MV-4-11 (cell line): Measurements from ENCODE around the gene SYT6.
"Not testable (repeated sequence)": the region's sequence is repeated elsewhere in the genome, so short reads cannot be mapped to it uniquely, and the experiment has no call there.

Source experiments
- DNase-seq: peaks from one replicate; lab custom pipeline; 2025; lab: John Stamatoyannopoulos, UW

SYT6 gene

DNA sequence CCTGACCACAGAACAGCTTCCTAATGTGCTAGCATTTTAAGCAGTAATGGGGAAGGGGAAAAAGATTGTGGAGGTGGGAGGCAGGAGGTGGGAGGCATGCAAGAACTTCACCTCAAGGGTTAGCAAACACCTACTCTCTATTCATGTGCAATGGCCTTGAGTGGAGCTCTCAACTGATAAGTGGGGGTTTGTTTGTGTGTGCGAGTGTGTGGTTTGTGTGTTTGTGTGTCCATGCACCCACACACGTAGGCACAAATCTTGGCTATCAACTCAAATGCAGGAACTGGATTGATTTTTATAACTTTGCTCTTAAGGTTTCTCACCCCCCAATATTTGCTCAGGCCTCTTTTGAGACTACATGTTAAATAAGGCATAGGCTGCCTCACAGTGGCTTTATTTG, 78.6 kb downstream of the SYT6 start:
- DNase-seq = no peak

DNA sequence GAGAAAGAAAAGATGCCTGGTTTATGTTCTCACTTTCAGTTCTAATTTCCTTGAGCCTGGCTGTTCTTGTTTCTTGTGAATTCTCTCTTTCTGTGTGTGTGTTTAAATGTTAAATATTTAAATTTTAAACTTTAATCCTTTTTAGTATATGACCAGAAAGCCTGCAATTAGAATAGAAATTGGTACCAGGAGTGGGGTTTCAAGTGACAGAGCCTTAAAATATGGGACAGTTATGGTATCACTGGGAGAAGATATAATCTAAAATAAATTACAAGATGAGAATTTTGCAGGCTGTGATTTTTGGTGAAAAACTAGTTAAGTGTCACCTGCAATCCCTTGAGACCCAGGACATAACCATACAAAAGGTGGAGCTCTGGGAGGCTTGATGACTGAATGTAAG, 81.4 kb downstream of the SYT6 start:
- no peak for DNase-seq

DNA sequence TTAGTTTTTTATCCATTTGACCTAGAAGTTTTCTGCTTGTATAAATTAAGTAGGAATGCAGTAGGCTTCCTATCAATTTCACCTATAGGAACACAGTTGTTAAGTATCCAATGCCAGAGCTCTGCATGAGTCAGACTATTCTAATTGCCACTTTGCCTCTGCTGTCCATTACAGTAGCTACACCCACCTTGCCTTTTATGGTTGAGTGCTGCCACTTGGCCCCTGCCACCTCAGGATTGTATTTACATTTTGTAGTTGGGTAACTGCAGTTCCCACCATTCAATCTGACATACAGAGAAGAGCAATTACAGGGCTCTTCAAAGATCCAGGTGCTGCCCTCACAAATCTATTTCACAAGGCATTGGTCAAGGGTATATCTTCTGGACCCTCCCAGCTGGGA, 83.9 kb downstream of the SYT6 start:
- not testable (repeated sequence) for DNase-seq

DNA sequence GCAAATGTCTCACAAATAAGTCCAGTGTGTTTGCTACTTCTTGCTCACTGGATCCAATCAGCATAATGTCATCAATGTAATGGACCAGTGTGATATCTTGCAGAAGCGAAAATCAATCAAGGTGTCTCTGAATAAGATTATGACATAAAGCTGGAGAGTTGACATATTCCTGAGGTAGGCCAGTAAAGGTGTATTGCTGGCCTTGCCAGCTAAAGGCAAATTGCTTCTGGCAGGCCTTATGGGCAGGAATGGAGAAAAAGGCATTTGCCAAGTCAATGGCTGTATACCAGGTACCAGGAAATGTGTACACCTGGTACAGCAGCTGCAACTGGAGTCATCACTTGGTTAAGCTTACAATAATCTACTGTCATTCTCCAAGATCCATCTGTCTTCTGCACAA, 85.0 kb downstream of the SYT6 start:
- DNase-seq = not testable (repeated sequence)

DNA sequence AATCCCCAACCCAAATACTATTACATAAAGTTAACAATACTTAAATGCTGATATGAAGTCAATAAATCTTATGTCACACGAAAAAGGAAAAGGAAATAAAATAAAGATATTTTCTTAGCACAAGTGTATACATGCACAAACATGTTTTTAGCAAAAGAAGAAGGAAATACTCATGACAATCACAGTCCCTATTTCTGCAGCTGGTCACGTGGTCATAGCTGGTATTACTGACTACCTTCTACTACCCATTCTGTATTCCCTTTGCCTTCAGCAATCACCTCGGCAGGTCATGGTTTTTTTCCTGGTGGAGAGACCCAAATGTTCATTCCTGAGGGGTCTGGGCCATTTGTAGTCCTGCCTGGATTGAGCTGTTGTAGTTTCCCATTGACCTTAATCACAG, 88.0 kb downstream of the SYT6 start:
- not testable (repeated sequence) for DNase-seq

DNA sequence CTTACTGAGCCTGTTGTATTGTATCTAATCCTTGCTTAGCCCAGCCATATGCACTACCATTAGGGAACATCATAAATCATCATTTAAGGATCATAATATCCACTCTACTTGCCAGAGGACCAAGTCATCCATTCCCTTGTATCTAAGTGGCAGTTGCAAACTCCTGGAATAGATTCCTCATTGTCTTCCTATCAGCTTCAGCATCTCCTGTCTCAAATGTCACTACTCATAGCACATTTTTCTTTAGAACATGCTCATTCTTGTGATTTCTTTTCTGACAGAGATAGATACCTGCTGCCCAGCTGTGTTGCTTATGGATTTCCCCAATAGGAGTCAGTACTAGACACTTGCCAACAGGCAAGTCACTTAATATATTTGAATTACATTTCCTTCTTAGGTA, 90.1 kb downstream of the SYT6 start:
- no peak for DNase-seq

DNA sequence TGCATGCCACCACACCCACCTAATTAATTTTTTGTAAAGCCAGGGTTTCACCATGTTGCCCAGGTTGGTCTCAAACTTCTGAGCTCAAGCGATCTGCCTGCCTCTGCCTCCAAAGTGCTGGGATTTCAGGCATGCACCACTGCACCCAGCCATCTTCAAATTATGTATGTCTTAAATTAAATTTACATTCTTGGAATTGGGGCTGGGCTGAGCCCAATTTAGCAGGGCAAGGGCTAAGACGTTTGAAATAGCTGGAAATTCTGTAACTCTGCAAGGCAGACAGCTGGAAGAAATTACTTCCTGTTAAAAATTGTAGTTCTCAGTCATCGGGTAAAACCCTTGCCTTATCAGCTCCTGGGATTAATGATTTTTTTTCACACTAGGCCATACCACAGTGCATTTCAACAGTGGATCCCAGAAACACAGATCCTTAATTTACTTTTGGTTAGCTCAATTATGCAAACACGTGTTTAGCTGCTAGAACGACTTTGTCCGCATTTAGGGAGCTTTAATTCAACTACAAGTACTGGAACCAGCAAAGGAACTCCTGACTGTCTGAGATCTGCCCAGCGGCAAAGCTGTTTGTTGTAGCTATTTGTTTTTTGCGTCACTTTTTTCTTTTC, 91.1 kb downstream of the SYT6 start:
- peak; percentile 7 for DNase-seq

DNA sequence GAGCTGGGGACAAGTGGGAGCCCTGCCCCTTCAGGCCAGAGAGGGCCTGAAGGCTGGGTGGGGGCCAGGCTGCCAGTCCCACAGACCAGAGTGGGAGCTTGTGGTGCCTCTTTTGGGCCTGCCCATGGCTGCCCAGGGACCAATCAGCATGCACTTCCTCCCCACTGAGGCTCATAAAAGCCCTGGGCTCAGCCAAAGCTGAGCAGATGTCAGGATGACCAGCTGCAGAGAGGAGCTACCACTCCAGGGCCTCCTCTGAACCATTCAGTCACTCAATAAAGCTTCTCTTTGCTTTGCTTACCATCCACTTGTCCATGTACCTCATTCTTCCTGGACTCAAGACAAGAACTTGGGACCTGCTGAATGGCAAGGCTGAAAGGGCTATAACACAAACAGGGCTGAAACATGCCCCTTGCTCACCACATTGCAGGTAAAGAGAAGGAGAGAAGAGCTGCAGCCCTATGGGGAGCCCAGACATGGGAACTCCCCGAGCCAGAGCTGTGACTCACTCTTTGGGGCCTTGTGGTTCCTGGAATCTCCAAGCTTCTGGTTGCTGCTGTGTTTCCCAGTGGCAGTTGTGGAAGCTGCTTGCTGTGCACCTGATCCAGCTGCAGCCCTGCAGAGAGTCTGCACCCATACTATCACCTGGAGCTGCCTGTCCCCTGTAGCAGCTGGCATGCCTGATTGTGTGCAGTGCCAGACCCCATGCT, 92.4 kb downstream of the SYT6 start:
- no peak for DNase-seq

DNA sequence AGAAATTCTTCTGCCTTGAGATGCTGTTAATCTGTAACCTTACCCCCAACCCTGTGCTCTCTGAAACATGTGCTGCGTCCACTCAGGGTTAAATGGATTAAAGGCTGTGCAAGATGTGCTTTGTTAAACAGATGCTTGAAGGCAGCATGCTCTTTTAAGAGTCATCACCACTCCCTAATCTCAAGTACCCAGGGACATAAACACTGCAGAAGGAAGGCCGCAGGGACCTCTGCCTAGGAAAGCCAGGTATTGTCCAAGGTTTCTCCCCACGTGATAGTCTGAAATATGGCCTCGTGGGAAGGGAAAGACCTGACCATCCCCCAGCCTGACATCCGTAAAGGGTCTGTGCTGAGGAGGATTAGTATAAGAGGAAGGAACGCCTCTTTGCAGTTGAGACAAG, 95.4 kb downstream of the SYT6 start:
- DNase-seq = not testable (repeated sequence)

DNA sequence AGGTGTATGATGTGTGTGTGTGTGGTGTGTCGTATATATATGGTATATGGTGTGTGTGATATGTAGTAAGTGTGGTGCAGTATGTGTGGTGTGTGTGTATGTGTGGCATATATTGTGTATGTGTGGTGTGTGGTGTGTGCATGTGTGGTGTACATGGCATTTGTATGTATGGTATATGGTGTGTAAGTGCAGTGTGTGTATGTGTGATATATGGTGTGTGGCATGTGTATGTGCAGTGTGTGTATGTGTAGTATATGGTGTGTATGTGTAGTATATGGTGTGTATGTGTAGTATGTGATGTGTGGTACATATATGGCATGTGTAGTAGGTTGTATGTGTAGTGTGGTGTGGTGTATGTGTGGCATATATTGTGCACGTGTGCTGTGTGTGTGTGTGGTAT, 99.5 kb downstream of the SYT6 start:
- DNase-seq = no peak

DNA sequence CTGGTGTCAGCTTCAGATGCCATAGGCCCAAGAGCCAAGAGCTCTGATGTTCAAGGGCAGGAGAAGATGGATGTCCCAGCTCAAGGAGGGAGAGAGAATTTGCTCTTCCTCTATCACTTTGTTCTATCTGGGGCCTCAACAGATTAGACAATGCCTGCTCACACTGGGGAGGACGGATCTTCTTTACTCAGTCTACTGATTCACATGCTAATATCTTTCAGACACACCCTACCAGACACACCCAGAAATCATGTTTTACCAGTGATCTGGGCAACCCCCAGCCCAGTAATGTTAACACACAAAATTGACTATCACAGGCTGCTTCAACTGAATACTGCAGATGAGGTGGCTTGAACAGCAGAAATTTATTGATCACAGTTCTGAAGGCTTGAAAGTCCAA, 105.4 kb downstream of the SYT6 start:
- no peak for DNase-seq

DNA sequence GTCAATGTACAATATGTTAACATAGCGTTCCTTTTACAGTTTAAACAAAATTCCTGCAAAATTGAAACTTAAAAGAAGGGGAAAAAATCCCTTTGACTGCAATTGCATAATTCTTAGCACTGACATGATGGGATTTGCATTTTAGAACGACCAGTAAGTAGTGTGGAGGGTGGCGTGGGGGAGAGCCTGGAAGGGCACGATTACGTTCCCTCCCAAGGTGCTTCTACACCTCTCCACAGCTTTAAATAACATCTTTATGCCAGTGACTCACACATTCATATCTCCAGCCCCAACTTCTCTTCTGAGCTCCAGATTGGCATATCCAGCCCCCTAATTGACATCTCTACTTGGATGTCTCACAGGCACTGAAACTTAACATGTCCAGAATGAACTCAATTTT, 110.1 kb downstream of the SYT6 start:
- DNase-seq = no peak

DNA sequence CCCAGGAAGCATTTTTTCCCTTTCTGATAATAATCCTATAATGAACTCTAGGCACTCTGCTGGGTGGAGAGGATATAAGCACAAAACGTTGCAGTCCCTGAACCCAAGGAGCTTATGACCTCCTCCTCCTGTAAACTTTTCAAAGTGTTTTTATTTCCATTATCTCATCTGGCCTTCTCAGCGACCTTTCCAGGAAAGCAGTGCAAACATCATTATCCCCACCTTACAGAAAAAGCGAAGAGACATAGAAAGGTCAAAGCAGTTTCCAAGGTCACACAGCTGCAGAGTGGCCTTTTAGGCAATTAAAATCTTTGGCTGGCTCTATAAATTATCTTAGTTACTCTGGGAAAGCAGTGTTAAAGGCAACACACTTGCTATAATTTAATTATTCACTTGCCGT, 110.6 kb downstream of the SYT6 start:
- DNase-seq = no peak

DNA sequence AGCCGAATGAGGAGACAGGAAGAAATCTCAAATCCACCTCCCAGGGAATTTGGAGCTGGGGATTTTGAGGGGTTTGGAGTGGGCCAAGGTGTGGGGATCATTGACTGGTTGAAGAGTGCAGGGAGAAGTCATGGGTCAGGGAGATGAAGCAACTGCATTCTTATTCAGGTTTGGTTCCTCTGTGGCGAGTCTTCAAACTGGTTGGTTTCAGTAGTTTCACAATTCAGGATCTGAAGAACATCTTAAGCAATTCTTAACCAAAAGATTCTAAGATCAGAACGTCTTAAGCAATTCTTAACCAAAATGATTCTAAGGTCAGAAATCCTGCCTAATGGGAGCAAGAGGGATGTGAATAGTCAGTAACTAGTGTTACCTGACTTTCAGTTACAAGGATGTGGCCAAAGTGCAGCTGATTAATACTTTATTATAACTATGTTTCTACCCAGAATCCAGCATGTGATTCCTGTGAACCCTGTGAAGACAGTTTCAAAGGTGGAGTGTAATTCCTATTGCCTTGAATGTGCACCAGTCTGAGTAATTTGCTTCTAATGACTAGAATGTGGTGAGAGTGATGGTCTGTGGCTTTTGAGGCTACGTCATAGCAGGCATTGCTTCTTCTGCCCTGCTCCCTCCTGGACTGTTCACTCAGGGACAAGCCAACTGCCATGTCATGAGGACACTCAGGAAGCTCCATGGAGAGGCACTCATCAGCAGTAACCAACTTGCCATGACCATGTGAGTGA, 113.2 kb downstream of the SYT6 start:
- DNase-seq = peak; percentile 98
